Astrocyte of the cerebellum (primary cell): ENCODE measurements around the gene FRMD5.

Experiments used
- DNase-seq: peaks from one replicate; pipeline ENCODE4 v3.0.0-alpha.2; 2011; ENCODE audit warnings: low read depth
- H3K4me3 ChIP-seq: 2 replicates; pipeline ENCODE4 v1.5.1; 2011; ENCODE audit warnings: mild to moderate bottlenecking, low read depth, low read length, moderate library complexity
- in situ Hi-C: cut with HindIII; loops from 2 replicates; pipeline ENCODE4 v1.10.0; 2017; ENCODE audit warnings: low sequenced_read_pairs
- TF ChIP-seq, protein P1 (sequence below): IDR thresholded peaks from 2 replicates; pipeline ENCODE4 v1.5.1; 2012; ENCODE audit warnings: low read length, low read depth, moderate library complexity, mild to moderate bottlenecking; ENCODE audit errors: missing control alignments

Gene FRMD5

DNA sequence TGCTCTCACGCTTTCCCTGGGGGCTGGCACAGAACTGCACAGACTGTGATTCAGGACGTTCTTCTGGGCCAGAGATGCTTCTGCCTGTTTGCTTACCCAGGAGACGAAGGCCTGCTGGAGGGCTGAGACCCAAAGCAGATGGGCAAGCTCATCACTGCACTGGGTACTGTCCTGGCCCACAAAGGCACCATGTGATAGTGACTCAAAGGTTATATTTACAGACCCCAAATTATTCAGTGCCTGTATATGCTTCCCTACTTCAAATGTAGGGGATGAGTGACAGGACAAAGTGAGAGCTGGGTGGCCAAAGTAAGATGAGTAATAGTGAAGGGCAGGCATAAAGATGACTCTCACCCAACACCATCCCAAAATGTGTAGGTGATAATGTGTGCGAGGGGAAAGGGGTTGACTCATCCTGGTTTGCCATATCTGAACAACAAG is 240.9 kb downstream of the FRMD5 start:
- TF ChIP-seq, protein P1, sequence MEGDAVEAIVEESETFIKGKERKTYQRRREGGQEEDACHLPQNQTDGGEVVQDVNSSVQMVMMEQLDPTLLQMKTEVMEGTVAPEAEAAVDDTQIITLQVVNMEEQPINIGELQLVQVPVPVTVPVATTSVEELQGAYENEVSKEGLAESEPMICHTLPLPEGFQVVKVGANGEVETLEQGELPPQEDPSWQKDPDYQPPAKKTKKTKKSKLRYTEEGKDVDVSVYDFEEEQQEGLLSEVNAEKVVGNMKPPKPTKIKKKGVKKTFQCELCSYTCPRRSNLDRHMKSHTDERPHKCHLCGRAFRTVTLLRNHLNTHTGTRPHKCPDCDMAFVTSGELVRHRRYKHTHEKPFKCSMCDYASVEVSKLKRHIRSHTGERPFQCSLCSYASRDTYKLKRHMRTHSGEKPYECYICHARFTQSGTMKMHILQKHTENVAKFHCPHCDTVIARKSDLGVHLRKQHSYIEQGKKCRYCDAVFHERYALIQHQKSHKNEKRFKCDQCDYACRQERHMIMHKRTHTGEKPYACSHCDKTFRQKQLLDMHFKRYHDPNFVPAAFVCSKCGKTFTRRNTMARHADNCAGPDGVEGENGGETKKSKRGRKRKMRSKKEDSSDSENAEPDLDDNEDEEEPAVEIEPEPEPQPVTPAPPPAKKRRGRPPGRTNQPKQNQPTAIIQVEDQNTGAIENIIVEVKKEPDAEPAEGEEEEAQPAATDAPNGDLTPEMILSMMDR = no peak
- H3K4me3 ChIP-seq = no peak overlapping the region
- DNase-seq = no peak
- in situ Hi-C loops = no loop called here

DNA sequence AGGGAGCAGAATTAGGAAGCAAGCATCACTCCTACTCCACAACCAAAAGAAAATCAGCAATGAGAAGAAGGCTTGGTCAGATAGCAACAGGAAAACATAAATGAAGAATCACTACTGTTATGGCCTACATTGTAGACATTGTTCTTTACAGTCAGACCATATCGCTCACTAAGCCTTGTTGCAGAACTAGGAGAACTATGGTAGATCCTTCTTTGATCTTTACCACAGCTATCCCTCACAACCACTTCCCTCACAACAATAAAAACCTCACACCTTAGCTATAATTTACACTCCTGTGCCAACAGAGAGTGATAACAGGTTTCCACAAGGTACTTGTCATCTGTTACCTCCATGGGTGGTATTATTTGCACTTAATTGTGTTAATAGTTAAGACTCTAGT is 241.7 kb downstream of the FRMD5 start:
- H3K4me3 ChIP-seq = no peak overlapping the region
- DNase-seq = no peak
- TF ChIP-seq, protein P1 = no peak
- in situ Hi-C loops = no loop called here

DNA sequence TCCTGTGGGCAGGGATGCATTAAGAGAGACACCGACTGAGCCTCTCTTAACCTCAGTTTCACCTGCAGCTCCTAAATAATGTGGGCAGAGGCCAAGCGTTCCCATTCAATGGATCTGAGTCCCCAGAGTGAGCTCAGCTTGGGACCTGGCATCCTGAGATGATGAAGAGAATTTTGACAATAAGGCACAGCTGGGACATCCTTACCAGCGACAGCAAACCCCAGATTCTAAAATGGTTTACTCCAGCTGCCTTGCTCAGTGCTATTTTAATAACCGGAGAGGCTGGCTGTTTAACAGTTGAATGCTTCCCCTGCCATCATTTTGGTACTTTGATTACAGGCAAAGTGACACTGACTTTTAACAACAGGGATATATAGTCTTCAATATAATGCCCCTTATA is 244.5 kb downstream of the FRMD5 start:
- DNase-seq = no peak
- TF ChIP-seq, protein P1 = no peak
- no peak overlapping the region for H3K4me3 ChIP-seq
- in situ Hi-C loops = no loop called here

DNA sequence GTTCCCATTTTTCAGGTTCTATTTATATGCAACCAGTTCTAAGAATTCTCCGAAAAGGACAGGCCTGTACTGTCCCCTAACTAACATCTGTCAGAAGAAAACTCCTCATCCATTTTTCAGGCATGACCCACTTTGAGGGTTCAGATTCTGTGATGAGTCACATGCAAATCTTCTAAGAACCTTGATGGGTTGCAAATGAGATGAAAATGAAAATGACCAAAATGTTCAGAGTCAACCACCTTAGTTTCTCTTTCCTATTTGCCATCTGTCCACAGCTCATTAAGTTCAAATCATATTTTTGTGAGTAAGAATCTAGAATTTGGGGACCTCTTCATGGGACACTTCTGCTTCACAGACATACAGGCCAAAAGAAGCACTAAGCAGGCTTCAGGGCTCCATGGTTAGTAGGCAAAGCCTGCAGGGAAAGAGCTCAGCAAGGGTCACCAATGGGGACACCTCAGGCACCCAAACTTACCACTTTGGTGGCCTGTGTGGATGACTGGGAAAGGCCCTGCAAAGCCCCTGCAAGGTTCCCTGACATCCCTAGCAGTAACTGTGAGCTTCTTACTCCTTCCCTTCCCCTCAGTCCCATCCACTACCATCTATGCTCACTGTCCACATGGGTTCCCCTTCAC is 246.3 kb downstream of the FRMD5 start:
- DNase-seq = no peak
- H3K4me3 ChIP-seq = no peak overlapping the region
- in situ Hi-C loops = no loop called here
- TF ChIP-seq, protein P1 = no peak

DNA sequence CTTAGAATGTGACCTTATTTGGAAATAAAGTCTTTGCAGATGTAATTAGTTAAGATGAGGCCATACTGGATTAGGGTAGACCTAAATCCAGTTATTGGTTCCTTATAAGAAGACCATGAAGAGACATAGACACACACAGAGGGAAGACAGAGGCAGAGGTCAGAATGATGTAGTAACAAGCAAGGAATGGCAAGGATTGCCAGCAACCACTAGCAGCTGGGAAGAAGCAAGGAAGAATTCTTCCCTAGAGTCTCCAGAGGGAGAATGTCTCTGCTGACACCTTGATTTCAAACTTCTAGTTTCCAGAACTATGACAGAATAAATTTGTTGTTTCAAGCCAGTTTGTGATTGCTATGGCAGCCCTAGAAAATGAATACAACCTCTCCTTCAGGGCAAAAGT is 251.6 kb downstream of the FRMD5 start:
- TF ChIP-seq, protein P1 = no peak
- in situ Hi-C loops = no loop called here
- peak; percentile 27 for DNase-seq
- no peak overlapping the region for H3K4me3 ChIP-seq

DNA sequence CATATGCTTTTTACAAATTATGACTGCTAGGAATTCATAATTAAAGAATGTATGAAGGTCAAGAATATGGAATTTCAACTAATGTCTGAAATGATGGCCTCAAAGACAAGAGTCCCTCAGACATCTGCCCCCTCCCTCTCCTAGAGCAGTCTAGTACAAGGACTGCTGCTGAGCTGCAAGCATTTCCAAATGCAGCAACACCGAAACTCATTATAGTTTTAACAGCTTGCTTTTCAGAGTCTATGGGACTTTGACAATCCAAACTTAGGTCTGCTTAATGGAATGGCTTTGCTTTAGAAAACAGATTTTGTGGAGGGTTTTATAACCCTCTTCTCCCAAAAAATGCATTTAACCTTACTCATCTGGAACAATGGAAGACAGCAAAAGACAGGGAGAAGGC is 252.9 kb downstream of the FRMD5 start:
- no peak overlapping the region for H3K4me3 ChIP-seq
- DNase-seq = no peak
- in situ Hi-C loops = no loop called here
- TF ChIP-seq, protein P1 = no peak
